ENCODE data around the gene HIP1R. TPM values are rescaled to one million over a fixed set of nuclear protein-coding genes. Genes with fewer than 3 reads are reported as not detected.

The HIP1R gene
- total RNA-seq, 4 donors from 2014 or later = 27.3 to 46.3 (median 44.8) TPM

- no peaks in the 10 kb centered on the region for H3K36me3 ChIP-seq
- no peaks in the 10 kb centered on the region for H3K27me3 ChIP-seq
- TF ChIP-seq POLR2A (IDR thresholded peaks at IDR 0.05) (no peak), CTCF (IDR thresholded peaks at IDR 0.05) (no peak)
- WGBS, 2 donors = 83 to 96% methylated on average over 5 of the region's 5 CpGs
- H3K4me3 ChIP-seq = no peak overlapping the region
- H3K4me1 ChIP-seq = peaks cover 22 to 83% (median 38%) of the 10 kb centered on the region in 3 donors
- no peaks in the 10 kb centered on the region for H3K9me3 ChIP-seq
- intact Hi-C loops (cut with DNase I) = no loop called here
- no peak overlapping the region for H3K27ac ChIP-seq
- no peak for DNase-seq
These were observed 3.6 kb downstream of the HIP1R start for GRCh38 chr12:122838841-122839240.

GRCh38 chr12:122839907-122840554 lies 4.8 kb downstream of the HIP1R start:
- peak overlapping the region in 2 of 4 donors; percentile 58 to 87 for H3K27ac ChIP-seq
- no peak overlapping the region for H3K4me3 ChIP-seq
- intact Hi-C loops (cut with DNase I) = no loop called here
- no peak for DNase-seq
- no peak for TF ChIP-seq POLR2A (IDR thresholded peaks at IDR 0.05)
- TF ChIP-seq CTCF (IDR thresholded peaks at IDR 0.05) = no peak
- no peaks in the 10 kb centered on the region for H3K36me3 ChIP-seq
- peaks cover 15 to 79% (median 42%) of the 10 kb centered on the region in 3 donors for H3K4me1 ChIP-seq
- no peaks in the 10 kb centered on the region for H3K9me3 ChIP-seq
- H3K27me3 ChIP-seq = no peaks in the 10 kb centered on the region
- WGBS, 2 donors = 90 to 100% methylated on average over 3 to 12 of the region's 18 CpGs

- H3K4me1 ChIP-seq = peaks cover 15 to 83% (median 42%) of the 10 kb centered on the region in 3 donors
These were observed 5.6 kb downstream of the HIP1R start for GRCh38 chr12:122840580-122841513.

GRCh38 chr12:122841544-122842321 lies 6.5 kb downstream of the HIP1R start:
- intact Hi-C loops (cut with DNase I) = no loop called here
- no peaks in the 10 kb centered on the region for H3K9me3 ChIP-seq
- TF ChIP-seq POLR2A (IDR thresholded peaks at IDR 0.05) (no peak), CTCF (IDR thresholded peaks at IDR 0.05) (no peak)
- H3K27ac ChIP-seq = peak overlapping the region; percentile 58 to 87 (median 72)
- no peak for DNase-seq
- 75 to 77% methylated on average over 11 to 20 of the region's 23 CpGs for WGBS, 2 donors
- no peaks in the 10 kb centered on the region for H3K27me3 ChIP-seq
- H3K4me1 ChIP-seq = peaks cover 15 to 79% (median 42%) of the 10 kb centered on the region in 3 donors
- no peak overlapping the region for H3K4me3 ChIP-seq
- no peaks in the 10 kb centered on the region for H3K36me3 ChIP-seq

More at GRCh38 chr12:122840580-122841513, 5.6 kb downstream of the HIP1R start:
- intact Hi-C loops (cut with DNase I) = no loop called here
- DNase-seq = no peak
- no peak for TF ChIP-seq POLR2A (IDR thresholded peaks at IDR 0.05)
- TF ChIP-seq CTCF (IDR thresholded peaks at IDR 0.05) = no peak
- Histone ChIP-seq H3K27me3 (no peaks in the 10 kb centered on the region), H3K27ac (peak overlapping the region; percentile 58 to 87 (median 72)), H3K4me3 (no peak overlapping the region), H3K36me3 (no peaks in the 10 kb centered on the region), H3K9me3 (no peaks in the 10 kb centered on the region)
- 60 to 75% methylated on average over 6 to 12 of the region's 26 CpGs for WGBS, 2 donors

All from esophagus squamous epithelium (tissue), 5 donors.